GM12878 (cell line): Measurements from ENCODE around the gene ZNF385D.

Experiments used
- EGR1 ChIP-seq, 2 experiments: IDR thresholded peaks; 1 replicate in 1 of 2; 2 replicates in 1 of 2; pipeline ENCODE4 v1.6.1; 2011 to 2012; ENCODE audit warnings: low read depth in 2 of 2, low read length in 2 of 2, borderline replicate concordance in 1 of 2, mild to moderate bottlenecking in 1 of 2, moderate library complexity in 1 of 2
- ESRRA ChIP-seq: IDR thresholded peaks from 2 replicates; pipeline ENCODE4 v1.6.1; 2012; ENCODE audit warnings: mild to moderate bottlenecking, low read length, improper control_type of control experiment
- EZH2 ChIP-seq: IDR thresholded peaks from 2 replicates; pipeline ENCODE4 v1.6.1; 2012; ENCODE audit warnings: low read depth, mild to moderate bottlenecking, control low read depth, inconsistent platforms, low read length, borderline replicate concordance; ENCODE audit not compliant: control insufficient read depth
- FOXM1 ChIP-seq: IDR thresholded peaks from 2 replicates; pipeline ENCODE4 v1.6.1; 2012; ENCODE audit warnings: low read depth, mild to moderate bottlenecking, inconsistent platforms, low read length, moderate library complexity
- POLR2A ChIP-seq: IDR thresholded peaks from 2 replicates; pipeline ENCODE4 v1.6.1; 2011; ENCODE audit warnings: low read depth, mild to moderate bottlenecking, low read length
- RAD21 ChIP-seq: IDR thresholded peaks from 2 replicates; pipeline ENCODE4 v1.6.1; 2011; ENCODE audit warnings: mild to moderate bottlenecking, low read depth, low read length, moderate library complexity; ENCODE audit not compliant: insufficient read depth
- SPI1 ChIP-seq: IDR thresholded peaks from 2 replicates; pipeline ENCODE4 v1.6.1; 2011; ENCODE audit warnings: low read depth, mild to moderate bottlenecking, low read length, moderate library complexity, borderline replicate concordance; ENCODE audit not compliant: insufficient read depth
- TAF1 ChIP-seq: IDR thresholded peaks from 2 replicates; pipeline ENCODE4 v1.6.1; 2011; ENCODE audit warnings: mild to moderate bottlenecking, low read depth, low read length, borderline replicate concordance
- TF ChIP-seq, protein P1 (sequence below), 3 experiments: IDR thresholded peaks in 2 of 3; conservative IDR thresholded peaks in 1 of 3; 2 replicates each; pipeline ENCODE4 v1.5.1; 2011; ENCODE audit warnings: low read depth in 3 of 3, low read length in 3 of 3, mild to moderate bottlenecking in 3 of 3, control low read depth in 2 of 3, moderate library complexity in 2 of 3, inconsistent platforms in 1 of 3, mixed read lengths in 1 of 3; ENCODE audit not compliant: control insufficient read depth in 2 of 3, insufficient read depth in 1 of 3; ENCODE audit errors: extremely low read depth in 1 of 3
- TF ChIP-seq, protein P2 (sequence below): IDR thresholded peaks from 2 replicates; pipeline ENCODE4 v1.6.1; 2011; ENCODE audit warnings: borderline replicate concordance, low read depth, mild to moderate bottlenecking, moderate library complexity, mixed read lengths, low read length; ENCODE audit not compliant: insufficient read depth; ENCODE audit errors: extremely low read length

DNA sequence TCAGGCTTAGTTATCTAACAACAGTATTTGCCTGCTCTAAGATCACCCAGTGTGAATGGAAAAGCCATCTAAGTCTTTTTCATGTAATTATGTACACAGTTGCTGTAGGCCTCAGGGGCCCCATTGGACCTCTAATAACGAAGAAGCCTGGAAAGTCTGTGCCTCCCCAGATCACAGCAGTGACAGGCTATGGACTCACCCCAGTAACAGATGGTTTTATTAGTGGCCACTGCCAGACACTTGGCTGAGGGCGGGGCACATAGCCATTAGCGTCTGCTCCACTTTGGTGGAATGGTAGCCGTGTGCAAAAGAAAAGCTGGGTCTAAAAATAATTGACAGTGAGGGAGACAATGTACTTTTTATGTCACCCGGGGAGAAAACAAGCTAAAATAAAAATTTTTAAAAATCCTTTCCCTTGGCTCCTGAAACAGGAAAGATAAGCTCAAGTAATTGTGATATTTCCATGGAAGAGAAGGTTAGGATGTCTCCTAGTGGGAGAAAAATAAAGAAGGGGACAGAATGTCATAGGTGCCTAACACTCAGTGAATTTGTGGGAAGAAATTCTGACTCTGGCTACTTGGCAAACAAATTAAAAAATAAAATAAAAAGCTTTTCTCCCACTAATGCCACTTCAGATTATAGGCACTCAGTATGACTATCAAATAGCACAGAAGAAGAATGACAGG, 44.3 kb upstream of the ZNF385D start:
- TF ChIP-seq FOXM1 (no peak), EGR1 (IDR thresholded peaks at IDR 0.05; ENCODE audit: borderline replicate concordance in 1 of 2, low read depth in 2 of 2, low read length in 2 of 2) (no peak), RAD21 (no peak), POLR2A (no peak), ESRRA (no peak), TAF1 (no peak), EZH2 (no peak), SPI1 (no peak)
- TF ChIP-seq, protein P1, sequence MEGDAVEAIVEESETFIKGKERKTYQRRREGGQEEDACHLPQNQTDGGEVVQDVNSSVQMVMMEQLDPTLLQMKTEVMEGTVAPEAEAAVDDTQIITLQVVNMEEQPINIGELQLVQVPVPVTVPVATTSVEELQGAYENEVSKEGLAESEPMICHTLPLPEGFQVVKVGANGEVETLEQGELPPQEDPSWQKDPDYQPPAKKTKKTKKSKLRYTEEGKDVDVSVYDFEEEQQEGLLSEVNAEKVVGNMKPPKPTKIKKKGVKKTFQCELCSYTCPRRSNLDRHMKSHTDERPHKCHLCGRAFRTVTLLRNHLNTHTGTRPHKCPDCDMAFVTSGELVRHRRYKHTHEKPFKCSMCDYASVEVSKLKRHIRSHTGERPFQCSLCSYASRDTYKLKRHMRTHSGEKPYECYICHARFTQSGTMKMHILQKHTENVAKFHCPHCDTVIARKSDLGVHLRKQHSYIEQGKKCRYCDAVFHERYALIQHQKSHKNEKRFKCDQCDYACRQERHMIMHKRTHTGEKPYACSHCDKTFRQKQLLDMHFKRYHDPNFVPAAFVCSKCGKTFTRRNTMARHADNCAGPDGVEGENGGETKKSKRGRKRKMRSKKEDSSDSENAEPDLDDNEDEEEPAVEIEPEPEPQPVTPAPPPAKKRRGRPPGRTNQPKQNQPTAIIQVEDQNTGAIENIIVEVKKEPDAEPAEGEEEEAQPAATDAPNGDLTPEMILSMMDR (IDR thresholded peaks at IDR 0.05 in 2 of 3, conservative IDR thresholded peaks at IDR 0.05 in 1 of 3; ENCODE audit: control insufficient read depth in 2 of 3, extremely low read depth in 1 of 3, insufficient read depth in 1 of 3, low read depth in 3 of 3, low read length in 3 of 3), result no peak
- TF ChIP-seq, protein P2, sequence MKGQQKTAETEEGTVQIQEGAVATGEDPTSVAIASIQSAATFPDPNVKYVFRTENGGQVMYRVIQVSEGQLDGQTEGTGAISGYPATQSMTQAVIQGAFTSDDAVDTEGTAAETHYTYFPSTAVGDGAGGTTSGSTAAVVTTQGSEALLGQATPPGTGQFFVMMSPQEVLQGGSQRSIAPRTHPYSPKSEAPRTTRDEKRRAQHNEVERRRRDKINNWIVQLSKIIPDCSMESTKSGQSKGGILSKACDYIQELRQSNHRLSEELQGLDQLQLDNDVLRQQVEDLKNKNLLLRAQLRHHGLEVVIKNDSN, result no peak
